Fibroblast of skin of left biceps (primary cell): ENCODE data around the gene SRSF9.
"Not testable (repeated sequence)": the region's sequence is repeated elsewhere in the genome, so short reads cannot be mapped to it uniquely, and the experiment has no call there.

Experiments
- DNase-seq, 2 experiments: peaks; one replicate each; pipeline ENCODE4 v3.0.0-alpha.2; 2013; ENCODE audit warnings: low read depth in 2 of 2

SRSF9 gene, protein sequence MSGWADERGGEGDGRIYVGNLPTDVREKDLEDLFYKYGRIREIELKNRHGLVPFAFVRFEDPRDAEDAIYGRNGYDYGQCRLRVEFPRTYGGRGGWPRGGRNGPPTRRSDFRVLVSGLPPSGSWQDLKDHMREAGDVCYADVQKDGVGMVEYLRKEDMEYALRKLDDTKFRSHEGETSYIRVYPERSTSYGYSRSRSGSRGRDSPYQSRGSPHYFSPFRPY

DNA sequence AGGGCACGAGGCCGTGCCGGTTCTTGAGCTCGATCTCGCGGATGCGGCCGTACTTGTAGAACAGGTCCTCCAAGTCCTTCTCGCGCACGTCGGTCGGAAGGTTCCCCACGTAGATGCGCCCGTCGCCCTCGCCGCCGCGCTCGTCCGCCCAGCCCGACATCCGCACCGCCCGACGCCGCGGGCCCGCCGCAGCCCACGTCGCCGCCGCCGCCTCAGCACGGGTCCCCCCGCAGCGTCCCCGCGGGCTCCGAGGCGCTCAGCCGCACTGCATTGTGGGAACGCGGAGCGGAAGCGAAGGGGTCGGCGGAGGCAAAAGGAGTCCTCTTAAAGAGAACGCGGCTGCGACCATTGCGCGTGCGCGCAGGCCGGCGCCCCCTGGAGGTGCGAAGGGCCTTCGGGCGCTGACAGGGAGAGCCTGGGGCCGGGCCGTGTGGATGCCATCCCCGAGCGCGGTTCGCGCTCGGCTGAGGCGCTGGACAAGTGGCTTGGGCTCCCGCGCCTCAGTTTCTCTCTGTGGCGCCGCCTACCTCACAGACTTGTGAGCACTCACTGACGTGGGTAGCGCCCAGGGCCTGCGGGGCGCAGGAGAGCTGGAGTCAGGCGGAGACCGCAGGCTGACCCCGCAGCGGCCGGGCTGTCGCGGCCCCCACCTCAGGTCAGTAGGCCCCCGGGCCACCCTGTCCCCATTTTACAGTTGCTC lies at the start of gene SRSF9:
Gene SRSF9 (minus strand): TSS at position 299 of the 700 bp plus-strand sequence. CDS start 139 bp downstream, at position 160.
- peak; percentile 90 for DNase-seq

DNA sequence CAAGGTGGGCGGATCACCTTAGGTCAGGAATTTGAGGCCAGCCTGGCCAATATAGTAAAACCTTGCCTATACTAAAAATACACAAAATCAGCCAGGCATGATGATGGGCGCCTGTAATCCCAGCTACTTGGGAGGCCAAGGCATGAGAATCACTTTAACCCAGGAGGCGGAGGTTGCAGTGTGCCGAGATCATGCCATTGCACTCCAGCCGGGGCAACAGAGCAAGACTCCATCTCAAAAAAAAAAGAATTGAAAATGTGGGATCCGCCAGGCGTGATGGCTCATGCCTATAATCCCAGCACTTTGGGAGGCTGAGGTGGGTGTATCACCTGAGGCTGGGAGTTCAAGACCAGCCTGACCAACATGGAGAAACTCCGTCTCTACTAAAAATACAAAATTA lies 49.8 kb upstream of the SRSF9 start:
- not testable (repeated sequence) for DNase-seq

DNA sequence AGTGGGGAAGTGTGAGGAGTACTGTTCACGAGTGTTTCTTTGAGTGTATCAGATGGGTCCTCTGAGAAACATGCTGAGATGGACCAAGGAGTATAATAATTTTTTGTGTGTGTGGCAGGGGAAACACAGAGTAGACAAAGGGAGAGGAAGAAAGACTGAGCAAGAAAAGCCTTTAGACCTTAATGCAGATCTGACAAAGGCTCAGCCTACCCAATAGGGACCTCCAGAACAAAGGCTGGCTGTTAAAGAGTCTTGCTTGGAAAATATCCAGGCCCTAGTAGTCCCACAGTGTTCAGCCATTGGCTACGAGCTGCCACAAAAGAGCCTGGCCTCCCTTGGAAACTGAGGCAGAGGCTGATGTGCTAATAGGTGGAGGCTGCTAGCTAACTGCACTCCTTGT lies 45.9 kb upstream of the SRSF9 start:
- DNase-seq = no peak

DNA sequence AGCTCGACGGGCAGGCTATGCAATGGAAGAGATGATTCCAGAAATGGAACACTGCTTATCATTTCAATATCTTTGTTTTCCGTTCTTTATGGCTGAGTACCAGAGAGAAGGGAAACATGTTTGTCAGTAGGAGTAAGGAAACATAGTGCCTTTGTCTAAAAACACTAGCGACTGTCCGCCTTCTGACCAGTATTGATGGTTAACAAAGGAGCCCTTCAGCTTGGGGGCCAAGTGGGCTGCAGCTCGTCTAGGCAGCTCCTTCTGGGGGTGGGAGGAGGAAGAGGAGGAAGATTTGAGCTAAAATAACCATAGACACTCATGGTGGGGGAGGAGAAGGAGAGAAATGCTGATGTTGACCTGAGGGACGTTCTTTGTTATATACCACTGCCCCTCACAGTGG lies 44.5 kb upstream of the SRSF9 start:
- DNase-seq = no peak

DNA sequence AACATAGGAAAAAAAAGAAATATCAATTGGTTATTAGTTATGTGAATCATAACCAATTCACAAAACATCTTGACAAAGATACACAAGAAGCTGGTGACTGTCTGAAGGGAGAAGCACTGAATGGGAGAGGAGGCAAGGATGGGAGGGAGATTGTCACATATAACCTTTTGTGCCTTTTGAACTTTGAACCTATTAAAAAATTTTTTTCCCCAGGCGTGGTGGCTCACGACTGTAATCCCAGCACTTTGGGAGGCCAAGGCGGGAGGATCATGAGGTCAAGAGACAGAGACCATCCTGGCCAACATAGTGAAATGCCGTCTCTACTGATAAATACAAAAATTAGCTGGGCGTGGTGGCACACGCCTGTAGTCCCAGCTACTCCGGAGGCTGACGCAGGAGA lies 39.0 kb upstream of the SRSF9 start:
- no peak for DNase-seq

DNA sequence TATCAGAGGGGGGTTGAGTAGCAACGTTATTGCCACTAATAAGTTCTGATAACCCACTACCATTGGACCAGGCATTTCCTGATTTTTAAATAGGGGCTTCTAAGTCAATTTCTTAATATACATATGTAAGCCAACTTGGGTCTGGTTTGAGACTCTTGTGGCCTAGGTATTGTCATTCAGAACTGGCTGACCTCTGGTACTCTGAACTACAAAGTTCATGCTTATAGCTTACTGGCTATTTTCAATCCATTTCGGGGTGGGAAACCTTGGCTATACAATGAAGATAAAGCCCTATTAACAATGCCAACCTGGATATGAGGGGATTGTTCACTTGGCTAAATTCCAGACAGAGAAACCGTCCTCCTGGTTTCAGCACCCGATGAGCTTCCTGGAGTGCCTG lies 35.0 kb upstream of the SRSF9 start:
- DNase-seq = no peak

DNA sequence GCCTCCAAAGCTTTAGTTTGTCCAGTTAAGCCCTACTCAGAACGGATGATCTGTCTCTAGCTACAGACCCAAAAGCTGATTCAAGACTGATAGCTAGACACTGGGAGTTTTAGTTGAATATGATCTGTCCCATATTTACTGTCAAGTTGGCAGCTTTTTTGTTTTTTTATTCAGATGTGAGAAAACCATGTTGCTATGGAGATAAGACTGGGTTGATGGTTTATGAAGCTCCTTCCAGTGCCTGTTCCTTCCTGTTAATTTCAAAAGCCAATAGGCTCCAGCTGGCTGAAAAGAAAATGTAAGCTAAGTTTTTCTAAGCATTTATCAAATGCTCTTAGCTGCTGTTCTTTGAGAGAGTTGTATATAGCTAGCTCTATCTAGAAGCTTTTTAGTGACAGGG lies 31.0 kb upstream of the SRSF9 start:
- DNase-seq = no peak

DNA sequence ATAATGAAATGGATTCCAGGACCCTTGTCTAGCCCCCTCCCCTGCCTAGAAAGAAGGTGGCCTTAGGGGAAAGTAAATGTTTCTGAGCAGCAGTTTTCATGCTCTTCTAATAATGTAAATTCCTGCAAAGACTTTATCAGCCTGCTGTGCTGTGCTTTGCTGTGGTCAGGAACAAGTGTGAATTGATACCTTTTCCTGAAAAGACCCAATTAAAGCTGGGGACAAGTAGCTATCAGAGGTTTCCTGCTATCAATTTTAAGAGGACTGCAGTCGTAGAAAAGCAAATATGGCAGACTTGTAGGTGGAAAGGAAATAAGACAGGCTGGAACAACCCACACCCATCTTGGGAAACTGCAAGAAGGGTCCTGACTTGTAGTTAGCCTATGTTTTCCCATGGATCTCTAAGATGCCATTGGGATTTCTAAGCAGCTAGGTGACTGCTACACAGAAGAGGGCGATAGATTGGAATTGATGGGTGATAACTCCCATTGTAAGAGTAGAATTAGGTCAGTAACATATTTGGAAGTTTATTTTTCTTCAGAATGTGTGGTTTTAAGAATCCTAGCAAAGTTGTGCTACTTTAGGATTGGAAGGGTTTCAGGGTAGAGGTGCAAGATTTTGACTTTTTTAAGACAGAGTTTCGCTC lies 29.4 kb upstream of the SRSF9 start:
- no peak for DNase-seq

DNA sequence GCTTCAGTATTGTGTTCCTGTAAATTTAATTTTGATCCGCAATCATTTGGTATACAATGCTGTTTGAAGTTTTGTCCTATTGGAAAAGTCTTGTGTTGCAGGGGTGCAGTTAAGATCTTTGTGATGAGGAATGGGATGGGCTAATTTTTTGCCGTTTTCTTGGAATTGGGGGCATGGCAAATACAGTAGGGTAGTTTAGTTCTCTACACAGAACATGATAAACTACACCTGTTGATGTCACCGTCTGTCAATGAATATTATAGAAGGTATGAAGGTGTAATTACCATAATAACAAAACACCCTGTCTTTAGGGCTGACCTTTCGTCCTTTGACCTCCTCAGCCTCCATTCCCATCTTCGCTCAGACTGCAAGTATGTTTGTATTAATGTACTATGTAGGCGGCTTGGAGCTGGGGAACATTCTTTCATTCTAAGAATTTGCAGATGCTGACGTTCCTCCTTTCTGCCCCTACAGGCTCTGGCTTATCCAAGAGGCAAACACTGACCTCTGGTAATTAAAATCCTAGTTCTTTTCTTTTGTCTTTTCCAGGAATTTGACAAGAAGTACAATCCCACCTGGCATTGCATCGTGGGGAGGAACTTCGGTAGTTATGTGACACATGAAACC lies 28.1 kb upstream of the SRSF9 start:
- no peak for DNase-seq

DNA sequence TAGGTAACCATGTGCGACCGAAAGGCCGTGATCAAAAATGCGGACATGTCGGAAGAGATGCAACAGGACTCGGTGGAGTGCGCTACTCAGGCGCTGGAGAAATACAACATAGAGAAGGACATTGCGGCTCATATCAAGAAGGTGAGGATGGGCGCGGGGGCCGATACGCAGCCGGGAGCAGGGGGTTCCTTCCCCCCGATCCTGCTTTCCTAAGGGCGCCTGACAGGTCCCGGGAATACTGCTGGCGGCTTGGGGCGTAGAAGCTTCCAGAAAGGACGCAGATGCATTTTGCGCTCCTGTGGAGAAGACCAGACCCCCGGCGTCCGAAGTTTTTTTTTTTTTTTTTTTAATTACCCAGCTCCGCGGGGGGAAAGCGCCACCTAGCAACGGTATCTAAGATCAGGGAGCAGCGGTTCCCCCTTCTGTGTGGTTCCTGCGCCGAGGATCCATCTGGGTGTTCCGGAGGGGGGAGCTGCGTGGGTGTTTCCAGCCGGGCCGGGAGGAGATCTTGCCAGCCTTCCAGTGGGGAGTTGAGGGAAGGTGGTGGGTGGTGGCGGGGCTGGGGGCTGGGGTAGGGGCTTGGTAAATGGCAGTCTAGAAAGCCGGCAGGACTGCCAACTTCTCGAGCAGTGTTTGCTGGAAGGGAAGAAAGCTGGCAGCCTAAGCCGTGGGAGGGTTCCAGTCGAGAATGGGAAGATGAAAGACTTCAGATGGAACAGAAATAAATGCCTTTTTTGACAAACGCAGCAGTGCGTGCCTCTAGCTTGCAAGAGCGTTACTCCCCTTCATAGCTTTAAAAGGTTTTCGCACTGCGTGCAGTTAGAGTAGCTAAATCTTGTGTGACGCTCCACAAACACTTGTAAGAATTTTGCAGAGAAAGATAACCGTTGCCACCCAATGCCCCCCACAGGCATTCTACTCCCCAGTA lies 27.1 kb upstream of the SRSF9 start:
- no peak for DNase-seq

DNA sequence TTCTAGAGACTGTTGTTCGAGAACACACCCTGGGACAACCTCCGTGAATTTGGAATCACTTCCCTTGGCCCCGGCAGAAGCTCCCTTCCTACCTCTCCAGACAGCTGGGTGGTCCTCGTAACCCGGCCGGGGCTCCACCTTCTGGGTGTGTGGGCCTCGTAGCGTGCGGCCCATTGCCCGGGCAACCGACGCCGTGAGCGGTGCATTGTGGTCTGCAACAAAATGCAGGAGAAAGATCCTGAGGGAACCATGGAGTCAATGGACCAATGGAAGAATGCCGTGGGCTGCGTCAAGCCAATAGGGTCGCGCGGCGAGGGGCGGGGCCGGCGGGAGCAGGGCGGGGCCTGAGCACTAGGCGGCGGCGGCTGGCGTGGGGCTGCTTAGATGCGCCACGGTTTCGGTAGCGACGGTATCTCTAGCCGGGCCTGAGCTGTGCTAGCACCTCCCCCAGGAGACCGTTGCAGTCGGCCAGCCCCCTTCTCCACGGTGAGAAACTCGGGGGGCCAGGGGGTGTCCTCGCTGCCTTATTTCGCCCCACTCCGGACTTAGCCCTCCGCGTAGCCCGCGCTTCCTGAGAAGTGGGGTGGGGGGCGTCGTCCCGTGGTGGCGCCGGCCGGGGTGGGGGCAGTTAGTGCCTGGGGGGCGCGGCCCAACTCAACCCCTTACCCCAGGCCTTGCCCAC lies 26.3 kb upstream of the SRSF9 start, which contains the start of gene DYNLL1:
Gene DYNLL1 (plus strand): TSS at position 383 of the 682 bp plus-strand sequence. CDS start 309 bp downstream, outside the sequence.
- DNase-seq = peak; percentile 91 to 92

DNA sequence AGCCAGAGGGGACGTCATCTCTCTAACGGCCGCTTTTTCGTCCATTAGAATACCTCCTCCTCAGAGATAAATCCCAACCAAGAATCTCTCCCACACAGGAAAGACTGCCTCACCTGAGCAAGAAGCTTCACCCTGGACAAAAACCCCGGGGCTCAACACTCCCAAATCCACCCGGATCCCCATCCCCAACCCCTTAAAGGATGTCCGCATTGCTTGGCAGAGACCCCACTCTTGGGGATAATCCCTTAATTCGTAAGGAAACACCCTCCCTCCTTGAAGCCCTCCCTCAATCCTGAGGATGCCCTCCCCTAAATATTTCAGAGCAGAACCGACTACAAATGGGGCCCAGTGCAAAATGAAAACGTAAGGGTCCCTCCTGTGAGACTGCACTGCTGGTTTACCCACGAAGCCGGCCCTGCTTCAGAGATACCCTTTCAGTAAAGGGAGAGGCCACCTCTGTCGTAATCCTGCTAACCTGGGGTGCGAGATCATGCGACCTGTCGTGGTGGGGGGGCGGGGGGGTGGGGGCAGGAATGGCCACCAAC lies 25.7 kb upstream of the SRSF9 start:
- no peak for DNase-seq

DNA sequence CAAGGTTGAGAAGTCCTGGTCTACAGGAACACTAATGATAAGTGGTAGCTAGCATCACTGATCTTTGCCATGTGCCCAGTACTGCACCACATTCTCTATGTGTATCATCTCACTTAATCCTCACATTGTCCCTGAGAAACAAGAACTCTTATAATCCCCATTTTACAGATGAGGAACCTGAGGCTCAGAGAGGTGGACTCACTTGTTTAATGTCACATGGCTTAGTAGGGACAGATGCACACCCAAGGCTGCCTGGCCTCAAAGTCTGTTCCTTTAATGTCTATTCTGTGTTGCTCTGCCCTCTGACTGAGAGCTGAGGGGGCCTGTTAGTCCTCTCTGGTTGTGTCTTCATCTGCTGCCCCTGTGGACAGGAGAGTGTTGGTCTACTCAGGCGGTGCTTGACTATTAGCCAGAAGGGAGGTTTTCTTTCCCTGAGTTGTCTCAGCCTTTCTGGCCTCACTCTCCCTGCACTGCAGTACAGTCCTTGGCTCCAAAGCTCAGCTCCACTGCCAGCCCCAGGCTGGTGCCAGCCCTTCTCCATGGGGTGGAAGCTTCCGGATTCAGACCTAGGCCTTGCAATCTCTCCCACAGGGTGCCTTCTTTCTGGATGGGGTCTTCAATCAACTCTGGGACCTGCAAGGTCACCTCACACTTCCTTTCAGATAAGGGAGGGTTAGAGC lies 21.4 kb upstream of the SRSF9 start:
- DNase-seq = no peak

DNA sequence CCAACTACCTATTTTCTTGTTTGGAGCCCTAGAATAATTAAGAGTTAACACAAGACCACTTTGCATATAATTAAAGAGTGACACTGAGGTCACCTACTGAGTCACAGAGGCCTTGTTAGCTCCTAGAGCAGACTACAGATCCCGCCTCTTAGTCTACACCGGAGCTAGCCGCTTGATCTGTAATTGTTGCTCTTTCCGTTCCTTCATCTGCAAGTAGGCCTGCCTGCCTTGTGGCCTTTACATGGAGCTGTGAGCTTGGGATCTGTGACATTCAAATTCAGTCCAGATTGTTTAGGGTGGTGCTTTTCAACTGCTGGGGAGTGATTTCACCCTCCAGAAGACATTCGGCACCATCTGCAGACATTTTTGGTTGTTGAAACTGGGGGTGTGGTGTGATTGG lies 20.8 kb upstream of the SRSF9 start:
- DNase-seq = no peak

DNA sequence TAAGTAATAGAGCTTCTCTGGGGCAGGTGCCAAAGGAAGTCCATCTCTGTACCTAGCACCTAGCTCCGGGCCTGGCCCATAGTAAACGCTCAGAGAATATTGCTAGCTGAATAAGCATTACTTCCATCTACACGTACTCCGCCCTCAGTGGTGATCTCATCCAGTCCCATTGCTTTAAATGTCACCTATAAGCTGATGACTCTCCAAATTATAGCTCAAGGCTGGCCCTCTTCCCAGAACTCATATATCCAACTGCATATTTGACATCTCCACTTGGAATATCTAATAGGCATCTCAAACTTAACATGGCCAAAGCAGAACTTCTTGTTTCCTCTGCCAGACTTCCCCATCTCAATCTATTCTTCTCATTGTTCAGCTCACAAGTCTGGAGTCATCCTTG lies 19.5 kb upstream of the SRSF9 start:
- no peak for DNase-seq

DNA sequence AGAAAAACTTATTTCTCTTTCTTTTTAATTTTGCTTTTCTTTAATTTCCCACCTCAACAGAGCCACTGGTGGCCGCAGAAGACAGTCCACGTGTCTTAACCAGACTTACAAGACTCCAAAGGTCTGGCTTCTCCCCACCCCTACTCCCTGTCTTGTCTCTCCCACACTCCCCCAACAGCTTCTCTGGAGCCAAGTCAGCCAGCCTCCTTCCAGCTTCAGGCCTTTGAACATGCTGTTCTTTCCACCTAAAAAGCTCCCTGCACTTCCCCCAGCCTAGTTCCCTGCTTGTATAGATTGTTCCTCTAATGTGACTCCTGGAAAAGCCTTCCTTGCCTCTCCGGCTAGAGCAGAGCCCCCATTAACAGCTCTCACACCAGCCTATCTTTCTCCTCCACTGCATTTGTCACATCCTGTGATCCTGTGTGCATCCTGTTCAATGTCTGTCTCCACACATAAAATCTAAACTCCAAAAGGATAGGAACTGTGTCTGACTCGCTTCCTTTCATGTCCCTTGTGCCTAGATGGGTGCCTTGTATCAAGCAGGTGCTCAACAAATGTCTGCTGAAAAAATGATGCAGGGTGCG lies 18.6 kb upstream of the SRSF9 start:
- no peak for DNase-seq

DNA sequence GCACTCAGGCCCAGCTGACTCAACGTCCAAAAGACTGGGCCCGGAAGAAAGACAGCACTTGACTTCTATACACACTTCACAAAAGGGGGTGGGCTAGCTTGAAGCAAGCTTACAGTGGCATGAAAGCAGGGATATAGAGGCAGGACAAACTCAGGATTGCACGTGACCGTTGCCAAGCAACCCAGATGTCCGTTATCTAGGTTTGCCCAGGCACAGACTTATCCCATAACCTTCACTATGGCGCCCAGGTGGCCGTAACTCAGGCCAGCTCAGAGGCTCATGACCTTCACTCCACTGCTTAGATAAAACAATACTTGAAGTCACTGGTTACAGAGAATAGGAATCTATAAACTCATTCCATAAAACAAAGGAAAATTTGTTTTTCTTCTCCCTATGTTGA lies 18.0 kb upstream of the SRSF9 start:
- not testable (repeated sequence) for DNase-seq

DNA sequence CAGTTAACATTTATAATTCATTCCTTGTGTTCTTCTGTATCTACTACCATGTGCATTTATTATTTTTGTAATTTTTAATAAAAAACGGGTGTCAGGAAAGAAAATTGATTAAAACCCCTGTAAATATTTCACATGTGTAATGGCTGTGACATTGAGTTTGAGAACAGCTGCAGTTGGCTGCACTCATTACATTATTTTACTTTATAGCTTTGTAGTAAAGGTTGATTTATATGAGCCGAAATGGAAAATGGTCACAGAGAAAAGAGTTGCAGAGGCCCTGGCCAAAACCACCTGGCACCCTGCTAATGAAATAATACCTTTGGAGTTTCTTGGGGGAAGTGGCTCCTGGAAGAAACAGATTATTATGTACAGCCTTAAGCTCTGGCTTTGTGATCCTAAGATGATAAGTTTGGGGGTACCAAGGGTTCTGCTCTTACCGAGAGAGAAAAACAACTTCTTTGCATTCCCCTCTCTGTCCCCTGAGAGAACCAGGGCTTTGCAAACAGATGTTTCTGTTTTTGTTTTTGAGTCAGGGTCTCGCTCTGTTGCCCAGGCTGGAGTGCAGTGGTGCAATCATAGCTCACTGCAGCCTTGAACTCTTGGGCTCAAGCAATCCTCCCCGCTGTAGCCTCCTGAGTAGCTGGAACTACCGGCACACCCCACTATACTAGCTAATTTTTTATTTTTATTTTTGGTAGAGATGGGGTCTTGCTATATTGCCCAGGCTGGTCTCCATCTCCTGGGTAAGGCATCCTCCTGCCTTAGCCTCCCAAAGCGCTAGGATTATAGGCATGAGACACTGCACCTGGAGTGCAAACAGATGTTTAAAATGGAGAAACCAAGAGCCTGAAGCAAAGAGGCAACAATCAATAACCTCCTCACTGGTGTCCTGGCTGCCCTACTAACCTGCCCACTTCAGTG lies 16.7 kb upstream of the SRSF9 start:
- no peak for DNase-seq

DNA sequence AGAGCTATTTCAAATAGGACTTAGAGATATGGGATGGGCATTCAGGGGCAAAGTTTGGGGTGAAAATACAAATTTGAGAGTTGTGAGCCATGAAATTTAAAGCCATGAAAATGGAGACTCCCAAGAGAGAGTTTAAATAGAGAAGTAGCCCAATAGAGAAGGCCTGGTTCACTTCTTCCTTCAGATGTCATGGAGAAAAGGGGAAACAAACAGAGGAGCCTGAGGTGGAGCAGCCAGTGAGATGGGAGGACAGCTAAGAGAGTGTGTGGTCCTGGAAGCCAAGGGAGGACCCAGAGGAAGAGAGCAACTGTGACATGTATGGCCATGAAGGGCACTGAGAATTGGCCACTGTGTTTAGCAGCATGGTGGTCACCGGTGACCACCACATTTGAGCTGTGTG lies 14.1 kb upstream of the SRSF9 start:
- no peak for DNase-seq
